ENCODE data around the gene NUP50.
A peak's percentile ranks its signal among the peaks of the same experiment; 100 is the strongest.

Gene NUP50

GRCh38 chr22:45228401-45228754 lies 64.7 kb downstream of the NUP50 start:
- Histone ChIP-seq H3K36me3 (ENCODE audit: control insufficient read depth in 4 of 4, insufficient read depth in 4 of 4, low read length in 3 of 4) (peaks cover 1 to 35% (median 2%) of the 10 kb centered on the region in 4 experiments), H3K4me3 (ENCODE audit: control insufficient read depth in 1 of 7, extremely low read depth in 1 of 7, insufficient read depth in 4 of 7, low read depth in 2 of 7, low read length in 6 of 7) (no peak overlapping the region), H3K9me3 (ENCODE audit: control extremely low read depth in 1 of 5, control insufficient read depth in 4 of 5, insufficient read depth in 2 of 5, low read depth in 1 of 5, low read length in 4 of 5) (no peaks in the 10 kb centered on the region), H3K27me3 (replicated peaks in 2 of 5; ENCODE audit: control insufficient read depth in 4 of 5, insufficient read depth in 5 of 5, low read length in 4 of 5) (no peaks in the 10 kb centered on the region), H3K4me1 (ENCODE audit: control extremely low read depth in 1 of 4, control insufficient read depth in 4 of 4, insufficient read depth in 4 of 4, low read length in 3 of 4) (peaks cover 3 to 70% (median 44%) of the 10 kb centered on the region in 4 experiments), H3K27ac (ENCODE audit: insufficient read depth in 1 of 2, low read depth in 1 of 2, low read length in 2 of 2, poor library complexity in 1 of 2, severe bottlenecking in 2 of 2) (no peak overlapping the region)
- 97% methylated on average over 7 of the region's 8 CpGs for WGBS (ENCODE audit: insufficient coverage)
- no peak for DNase-seq
- ChIA-PET POLR2A (no interaction called here), CTCF (no interaction called here)

- WGBS (ENCODE audit: insufficient coverage): 94% methylated on average over 6 of the region's 13 CpGs
- Histone ChIP-seq H3K9me3 (ENCODE audit: control extremely low read depth in 1 of 5, control insufficient read depth in 4 of 5, insufficient read depth in 2 of 5, low read depth in 1 of 5, low read length in 4 of 5) (no peaks in the 10 kb centered on the region), H3K27me3 (replicated peaks in 2 of 5; ENCODE audit: control insufficient read depth in 4 of 5, insufficient read depth in 5 of 5, low read length in 4 of 5) (no peaks in the 10 kb centered on the region), H3K4me3 (ENCODE audit: control insufficient read depth in 1 of 7, extremely low read depth in 1 of 7, insufficient read depth in 4 of 7, low read depth in 2 of 7, low read length in 6 of 7) (no peak overlapping the region), H3K4me1 (ENCODE audit: control extremely low read depth in 1 of 4, control insufficient read depth in 4 of 4, insufficient read depth in 4 of 4, low read length in 3 of 4) (peaks cover 4 to 71% (median 48%) of the 10 kb centered on the region in 4 experiments), H3K27ac (ENCODE audit: insufficient read depth in 1 of 2, low read depth in 1 of 2, low read length in 2 of 2, poor library complexity in 1 of 2, severe bottlenecking in 2 of 2) (no peak overlapping the region), H3K36me3 (ENCODE audit: control insufficient read depth in 4 of 4, insufficient read depth in 4 of 4, low read length in 3 of 4) (peaks cover 2 to 43% (median 2%) of the 10 kb centered on the region in 4 experiments)
- DNase-seq: no peak
- CTCF ChIA-PET: no interaction called here
- POLR2A ChIA-PET: no interaction called here
Measured at GRCh38 chr22:45229181-45229580, 65.5 kb downstream of the NUP50 start.

DNA sequence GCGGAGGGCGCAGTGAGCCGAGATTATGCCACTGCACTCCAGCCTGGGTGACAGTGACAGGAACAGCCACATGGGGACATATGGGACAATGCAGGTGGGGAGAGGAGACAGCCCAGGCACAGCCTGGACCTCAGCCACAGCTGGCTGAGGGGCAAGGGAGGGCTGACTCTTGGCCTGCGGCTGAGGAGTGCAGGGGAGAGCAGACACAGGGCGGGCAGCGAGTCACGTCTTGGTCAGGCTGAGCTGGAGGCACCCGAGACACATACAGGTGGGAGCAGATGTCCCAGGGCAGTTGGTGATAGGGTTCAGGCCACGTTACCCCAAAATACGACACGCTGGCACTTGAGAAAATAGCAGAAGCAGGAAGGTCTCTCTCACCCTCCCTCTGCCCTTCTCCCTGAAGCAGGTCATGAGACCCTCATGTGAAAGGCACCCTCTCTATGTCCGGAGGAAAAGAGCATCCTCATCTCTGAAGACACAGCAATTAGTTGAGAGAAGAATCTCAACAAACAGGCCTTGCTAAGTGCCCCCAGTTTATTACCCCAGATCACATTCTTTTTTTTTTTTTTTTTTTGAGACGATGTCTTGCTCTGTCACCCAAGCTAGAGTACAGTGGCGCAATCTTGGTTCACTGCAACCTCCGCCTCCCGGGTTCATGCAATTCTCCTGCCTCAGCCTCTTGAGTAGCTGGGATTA lies 66.4 kb downstream of the NUP50 start:
- ChIA-PET POLR2A (no interaction called here), CTCF (no interaction called here)
- Histone ChIP-seq H3K27ac (ENCODE audit: insufficient read depth in 1 of 2, low read depth in 1 of 2, low read length in 2 of 2, poor library complexity in 1 of 2, severe bottlenecking in 2 of 2) (no peak overlapping the region), H3K9me3 (ENCODE audit: control extremely low read depth in 1 of 5, control insufficient read depth in 4 of 5, insufficient read depth in 2 of 5, low read depth in 1 of 5, low read length in 4 of 5) (no peaks in the 10 kb centered on the region), H3K4me1 (ENCODE audit: control extremely low read depth in 1 of 4, control insufficient read depth in 4 of 4, insufficient read depth in 4 of 4, low read length in 3 of 4) (peaks cover 13 to 73% (median 53%) of the 10 kb centered on the region in 4 experiments), H3K27me3 (replicated peaks in 2 of 5; ENCODE audit: control insufficient read depth in 4 of 5, insufficient read depth in 5 of 5, low read length in 4 of 5) (no peaks in the 10 kb centered on the region), H3K36me3 (ENCODE audit: control insufficient read depth in 4 of 4, insufficient read depth in 4 of 4, low read length in 3 of 4) (peaks cover 2 to 45% (median 2%) of the 10 kb centered on the region in 4 experiments), H3K4me3 (ENCODE audit: control insufficient read depth in 1 of 7, extremely low read depth in 1 of 7, insufficient read depth in 4 of 7, low read depth in 2 of 7, low read length in 6 of 7) (no peak overlapping the region)
- WGBS (ENCODE audit: insufficient coverage): 94% methylated on average over 12 of the region's 16 CpGs
- no peak for DNase-seq

- peaks cover 13 to 73% (median 53%) of the 10 kb centered on the region in 4 experiments for H3K4me1 ChIP-seq (ENCODE audit: control extremely low read depth in 1 of 4, control insufficient read depth in 4 of 4, insufficient read depth in 4 of 4, low read length in 3 of 4)
- WGBS (ENCODE audit: insufficient coverage): 100% methylated on average over 2 of the region's 2 CpGs
- H3K9me3 ChIP-seq (ENCODE audit: control extremely low read depth in 1 of 5, control insufficient read depth in 4 of 5, insufficient read depth in 2 of 5, low read depth in 1 of 5, low read length in 4 of 5): no peaks in the 10 kb centered on the region
- no peak for DNase-seq
- no peaks in the 10 kb centered on the region for H3K27me3 ChIP-seq (replicated peaks in 2 of 5; ENCODE audit: control insufficient read depth in 4 of 5, insufficient read depth in 5 of 5, low read length in 4 of 5)
- H3K36me3 ChIP-seq (ENCODE audit: control insufficient read depth in 4 of 4, insufficient read depth in 4 of 4, low read length in 3 of 4): peaks cover 0 to 49% (median 2%) of the 10 kb centered on the region in 4 experiments
- no peak overlapping the region for H3K4me3 ChIP-seq (ENCODE audit: control insufficient read depth in 1 of 7, extremely low read depth in 1 of 7, insufficient read depth in 4 of 7, low read depth in 2 of 7, low read length in 6 of 7)
- POLR2A ChIA-PET: no interaction called here
- CTCF ChIA-PET: interaction anchor here (1.2 kb wide), 1 partner anchor 23 kb away, joined by 3 read pairs; no protein-coding TSS in a partner anchor
- H3K27ac ChIP-seq (ENCODE audit: insufficient read depth in 1 of 2, low read depth in 1 of 2, low read length in 2 of 2, poor library complexity in 1 of 2, severe bottlenecking in 2 of 2): no peak overlapping the region
Measured at GRCh38 chr22:45231293-45231692, 67.6 kb downstream of the NUP50 start.

DNA sequence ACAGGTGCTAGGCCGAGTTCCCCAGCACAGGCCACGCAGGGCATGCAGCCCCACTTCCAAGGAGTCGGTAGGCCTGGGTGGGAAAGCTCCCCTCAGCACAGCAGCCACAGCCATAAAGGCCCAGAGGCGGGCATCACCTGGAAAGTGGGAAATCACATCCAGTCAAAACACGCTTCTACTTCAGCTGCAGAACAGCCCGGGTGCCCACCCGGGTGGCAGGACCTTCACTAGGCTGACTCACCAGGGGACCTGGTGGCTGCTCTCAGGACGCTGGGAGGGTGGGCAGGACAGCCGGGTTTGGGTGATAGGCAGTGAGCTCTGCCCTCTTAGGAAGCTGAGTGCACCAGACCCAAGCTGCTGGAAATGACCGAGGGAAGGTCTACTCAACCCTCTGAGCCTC lies 69.7 kb downstream of the NUP50 start:
- Histone ChIP-seq H3K4me3 (ENCODE audit: control insufficient read depth in 1 of 7, extremely low read depth in 1 of 7, insufficient read depth in 4 of 7, low read depth in 2 of 7, low read length in 6 of 7) (no peak overlapping the region), H3K36me3 (ENCODE audit: control insufficient read depth in 4 of 4, insufficient read depth in 4 of 4, low read length in 3 of 4) (peaks cover 2 to 53% (median 9%) of the 10 kb centered on the region in 4 experiments), H3K4me1 (ENCODE audit: control extremely low read depth in 1 of 4, control insufficient read depth in 4 of 4, insufficient read depth in 4 of 4, low read length in 3 of 4) (peaks cover 17 to 72% (median 50%) of the 10 kb centered on the region in 4 experiments), H3K27ac (ENCODE audit: insufficient read depth in 1 of 2, low read depth in 1 of 2, low read length in 2 of 2, poor library complexity in 1 of 2, severe bottlenecking in 2 of 2) (no peak overlapping the region), H3K27me3 (replicated peaks in 2 of 5; ENCODE audit: control insufficient read depth in 4 of 5, insufficient read depth in 5 of 5, low read length in 4 of 5) (no peaks in the 10 kb centered on the region), H3K9me3 (ENCODE audit: control extremely low read depth in 1 of 5, control insufficient read depth in 4 of 5, insufficient read depth in 2 of 5, low read depth in 1 of 5, low read length in 4 of 5) (no peaks in the 10 kb centered on the region)
- DNase-seq: no peak
- POLR2A ChIA-PET: no interaction called here
- CTCF ChIA-PET: interaction anchor here (1.3 to 1.6 kb wide), 3 partner anchors 13 to 24 kb away, joined by 3 to 4 read pairs (median 3); no protein-coding TSS in a partner anchor
- 98% methylated on average over 9 of the region's 10 CpGs for WGBS (ENCODE audit: insufficient coverage)

DNA sequence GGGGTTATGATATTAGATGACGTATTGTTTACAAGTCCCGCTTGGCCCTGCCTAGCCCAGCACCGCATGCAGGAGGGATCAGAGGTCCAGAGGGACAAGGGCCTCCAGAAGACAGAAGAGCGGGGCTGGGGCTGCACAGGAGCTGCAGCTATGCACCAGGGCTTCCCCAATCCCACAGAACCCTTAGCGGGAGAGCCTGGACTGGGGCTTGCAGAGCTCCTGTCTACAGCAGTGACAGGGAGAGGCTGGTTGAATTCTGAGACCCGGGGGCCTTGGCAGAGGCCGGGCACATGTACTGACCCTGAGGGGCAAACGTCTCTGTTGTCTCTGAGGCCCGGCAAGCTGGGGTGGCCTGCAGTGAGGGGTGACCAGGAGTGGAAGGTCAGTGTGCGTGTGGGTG lies 70.1 kb downstream of the NUP50 start:
- WGBS (ENCODE audit: insufficient coverage): 82% methylated on average over 8 of the region's 10 CpGs

DNA sequence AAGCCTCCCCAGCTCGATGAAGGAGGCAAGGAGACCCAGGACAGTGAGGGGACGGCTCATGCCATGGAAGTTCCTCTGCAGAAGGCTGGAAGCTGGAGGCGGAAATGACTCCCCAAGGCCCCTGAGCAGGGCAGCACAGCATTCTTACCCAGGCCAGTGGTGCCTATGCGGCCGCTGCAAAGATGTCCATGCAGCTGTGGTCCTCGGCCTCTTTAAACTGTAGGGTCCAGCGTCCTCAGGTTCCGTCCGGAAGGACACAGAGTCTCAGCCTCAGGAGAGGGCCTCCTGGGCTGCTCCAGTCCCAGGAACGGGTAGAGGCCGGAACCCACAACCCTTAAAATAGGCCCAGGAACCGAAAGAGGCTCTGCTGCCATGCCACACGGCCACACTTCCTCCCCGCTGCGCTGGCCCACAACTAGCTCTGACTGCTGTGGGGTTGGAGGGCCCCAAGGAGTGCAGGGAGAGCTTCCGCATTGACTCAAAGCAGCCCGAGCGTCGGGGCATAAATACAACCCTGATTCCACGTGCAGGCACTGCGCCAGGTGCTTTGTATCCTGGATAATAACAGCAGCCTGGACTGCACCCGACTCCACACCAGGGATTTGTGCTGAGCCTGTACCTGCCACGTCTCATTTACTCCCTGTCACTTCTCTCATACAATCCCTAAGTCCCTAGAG lies 71.5 kb downstream of the NUP50 start:
- Histone ChIP-seq H3K4me3 (ENCODE audit: control insufficient read depth in 1 of 7, extremely low read depth in 1 of 7, insufficient read depth in 4 of 7, low read depth in 2 of 7, low read length in 6 of 7) (peak overlapping the region in 6 of 7 experiments; percentile 17 to 70 (median 51)), H3K27me3 (replicated peaks in 2 of 5; ENCODE audit: control insufficient read depth in 4 of 5, insufficient read depth in 5 of 5, low read length in 4 of 5) (no peaks in the 10 kb centered on the region), H3K9me3 (ENCODE audit: control extremely low read depth in 1 of 5, control insufficient read depth in 4 of 5, insufficient read depth in 2 of 5, low read depth in 1 of 5, low read length in 4 of 5) (no peaks in the 10 kb centered on the region), H3K4me1 (ENCODE audit: control extremely low read depth in 1 of 4, control insufficient read depth in 4 of 4, insufficient read depth in 4 of 4, low read length in 3 of 4) (peaks cover 17 to 85% (median 64%) of the 10 kb centered on the region in 4 experiments), H3K36me3 (ENCODE audit: control insufficient read depth in 4 of 4, insufficient read depth in 4 of 4, low read length in 3 of 4) (peaks cover 2 to 58% (median 12%) of the 10 kb centered on the region in 4 experiments), H3K27ac (ENCODE audit: insufficient read depth in 1 of 2, low read depth in 1 of 2, low read length in 2 of 2, poor library complexity in 1 of 2, severe bottlenecking in 2 of 2) (peak overlapping the region; percentile 36 to 51)
- DNase-seq: peak; percentile 60 to 91 (median 85)
- ChIA-PET CTCF (interaction anchor here (1.0 kb wide), 1 partner anchor 21 kb away, joined by 3 read pairs; no protein-coding TSS in a partner anchor), POLR2A (interaction anchor here (1.2 kb wide), 1 partner anchor 9 kb away, joined by 5 read pairs; no protein-coding TSS in a partner anchor)
- WGBS (ENCODE audit: insufficient coverage): 4% methylated on average over 23 of the region's 23 CpGs

More for the DNA sequence above, 70.1 kb downstream of the NUP50 start:
- DNase-seq: no peak
- no peak overlapping the region for H3K27ac ChIP-seq (ENCODE audit: insufficient read depth in 1 of 2, low read depth in 1 of 2, low read length in 2 of 2, poor library complexity in 1 of 2, severe bottlenecking in 2 of 2)
- peaks cover 2 to 57% (median 11%) of the 10 kb centered on the region in 4 experiments for H3K36me3 ChIP-seq (ENCODE audit: control insufficient read depth in 4 of 4, insufficient read depth in 4 of 4, low read length in 3 of 4)
- CTCF ChIA-PET: interaction anchor here (0.9 to 1.6 kb wide), 4 partner anchors 8 to 25 kb away, joined by 3 to 4 read pairs (median 3); no protein-coding TSS in a partner anchor
- peak overlapping the region in 1 of 7 experiments; percentile 70 for H3K4me3 ChIP-seq (ENCODE audit: control insufficient read depth in 1 of 7, extremely low read depth in 1 of 7, insufficient read depth in 4 of 7, low read depth in 2 of 7, low read length in 6 of 7)
- H3K27me3 ChIP-seq (replicated peaks in 2 of 5; ENCODE audit: control insufficient read depth in 4 of 5, insufficient read depth in 5 of 5, low read length in 4 of 5): no peaks in the 10 kb centered on the region
- H3K9me3 ChIP-seq (ENCODE audit: control extremely low read depth in 1 of 5, control insufficient read depth in 4 of 5, insufficient read depth in 2 of 5, low read depth in 1 of 5, low read length in 4 of 5): no peaks in the 10 kb centered on the region
- POLR2A ChIA-PET: no interaction called here
- peaks cover 17 to 75% (median 51%) of the 10 kb centered on the region in 4 experiments for H3K4me1 ChIP-seq (ENCODE audit: control extremely low read depth in 1 of 4, control insufficient read depth in 4 of 4, insufficient read depth in 4 of 4, low read length in 3 of 4)

All from common myeloid progenitor, CD34-positive (primary cell).